Esophagus squamous epithelium (tissue), 4 donors: ENCODE results near the gene ZNF282.

Experiments
- CTCF ChIP-seq, 6 experiments: fragments of 450-650 bp in 4 of 6; fragments of 200-600 bp in 2 of 6; sonication (generic) in 2 of 6; IDR thresholded peaks; one replicate each; pipeline ENCODE4 v1.5.1; 2016 to 2019; ENCODE audit warnings: antibody characterized with exemption in 6 of 6, mild to moderate bottlenecking in 4 of 6, moderate library complexity in 4 of 6
- POLR2A ChIP-seq, 4 donors: fragments of 450-650 bp; IDR thresholded peaks; one replicate each; pipeline ENCODE4 v1.6.1; 2017; ENCODE audit warnings: antibody characterized with exemption in 4 of 4, mild to moderate bottlenecking in 4 of 4, moderate library complexity in 3 of 4

GRCh38 chr7:149154056-149154455 is 41.3 kb upstream of the ZNF282 start:
- TF ChIP-seq CTCF (IDR thresholded peaks at IDR 0.05), result no peak
- TF ChIP-seq POLR2A (IDR thresholded peaks at IDR 0.05), result no peak
